LNCaP clone FGC (cell line): ENCODE measurements around the gene KCNJ9.
A peak's percentile ranks its signal among the peaks of the same experiment; 100 is the strongest.

Experiments used
- DNase-seq: peaks from one replicate; pipeline ENCODE4 v3.0.0-alpha.2; 2011; ENCODE audit warnings: low read depth
- H3K4me3 ChIP-seq: 2 replicates; pipeline ENCODE4 v1.5.1; 2011; ENCODE audit warnings: mild to moderate bottlenecking, low read depth, low read length, control low read depth
- TF ChIP-seq, protein P1 (sequence below): IDR thresholded peaks from 2 replicates; pipeline ENCODE4 v1.5.1; 2012; ENCODE audit warnings: mild to moderate bottlenecking; ENCODE audit not compliant: control insufficient read depth, insufficient read depth; ENCODE audit errors: extremely low read depth

KCNJ9 gene

DNA sequence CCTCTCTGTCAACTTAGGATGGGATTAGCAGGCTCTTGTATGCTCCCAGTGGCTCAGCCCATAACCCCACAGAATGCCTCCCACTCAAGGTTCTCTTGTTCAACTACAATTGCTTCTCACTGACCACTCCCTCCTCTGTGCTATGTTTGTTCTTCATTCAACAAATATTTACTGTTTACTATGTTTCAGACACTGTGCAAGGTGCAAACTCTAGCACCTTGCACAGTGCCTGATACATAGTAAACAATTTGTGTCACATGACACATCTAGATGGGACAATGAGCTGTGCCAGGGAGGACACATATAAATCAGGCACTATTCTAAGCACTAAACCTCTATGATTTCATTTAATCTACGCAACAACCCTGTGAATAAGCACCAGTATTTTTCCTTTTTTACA is 49.6 kb downstream of the KCNJ9 start:
- no peak for DNase-seq
- TF ChIP-seq, protein P1, sequence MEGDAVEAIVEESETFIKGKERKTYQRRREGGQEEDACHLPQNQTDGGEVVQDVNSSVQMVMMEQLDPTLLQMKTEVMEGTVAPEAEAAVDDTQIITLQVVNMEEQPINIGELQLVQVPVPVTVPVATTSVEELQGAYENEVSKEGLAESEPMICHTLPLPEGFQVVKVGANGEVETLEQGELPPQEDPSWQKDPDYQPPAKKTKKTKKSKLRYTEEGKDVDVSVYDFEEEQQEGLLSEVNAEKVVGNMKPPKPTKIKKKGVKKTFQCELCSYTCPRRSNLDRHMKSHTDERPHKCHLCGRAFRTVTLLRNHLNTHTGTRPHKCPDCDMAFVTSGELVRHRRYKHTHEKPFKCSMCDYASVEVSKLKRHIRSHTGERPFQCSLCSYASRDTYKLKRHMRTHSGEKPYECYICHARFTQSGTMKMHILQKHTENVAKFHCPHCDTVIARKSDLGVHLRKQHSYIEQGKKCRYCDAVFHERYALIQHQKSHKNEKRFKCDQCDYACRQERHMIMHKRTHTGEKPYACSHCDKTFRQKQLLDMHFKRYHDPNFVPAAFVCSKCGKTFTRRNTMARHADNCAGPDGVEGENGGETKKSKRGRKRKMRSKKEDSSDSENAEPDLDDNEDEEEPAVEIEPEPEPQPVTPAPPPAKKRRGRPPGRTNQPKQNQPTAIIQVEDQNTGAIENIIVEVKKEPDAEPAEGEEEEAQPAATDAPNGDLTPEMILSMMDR, result no peak
- no peak overlapping the region for H3K4me3 ChIP-seq

GRCh38 chr1:160131803-160132565 is 50.6 kb downstream of the KCNJ9 start:
- DNase-seq, result peak; percentile 69
- TF ChIP-seq, protein P1, result no peak
- H3K4me3 ChIP-seq, result no peak overlapping the region

DNA sequence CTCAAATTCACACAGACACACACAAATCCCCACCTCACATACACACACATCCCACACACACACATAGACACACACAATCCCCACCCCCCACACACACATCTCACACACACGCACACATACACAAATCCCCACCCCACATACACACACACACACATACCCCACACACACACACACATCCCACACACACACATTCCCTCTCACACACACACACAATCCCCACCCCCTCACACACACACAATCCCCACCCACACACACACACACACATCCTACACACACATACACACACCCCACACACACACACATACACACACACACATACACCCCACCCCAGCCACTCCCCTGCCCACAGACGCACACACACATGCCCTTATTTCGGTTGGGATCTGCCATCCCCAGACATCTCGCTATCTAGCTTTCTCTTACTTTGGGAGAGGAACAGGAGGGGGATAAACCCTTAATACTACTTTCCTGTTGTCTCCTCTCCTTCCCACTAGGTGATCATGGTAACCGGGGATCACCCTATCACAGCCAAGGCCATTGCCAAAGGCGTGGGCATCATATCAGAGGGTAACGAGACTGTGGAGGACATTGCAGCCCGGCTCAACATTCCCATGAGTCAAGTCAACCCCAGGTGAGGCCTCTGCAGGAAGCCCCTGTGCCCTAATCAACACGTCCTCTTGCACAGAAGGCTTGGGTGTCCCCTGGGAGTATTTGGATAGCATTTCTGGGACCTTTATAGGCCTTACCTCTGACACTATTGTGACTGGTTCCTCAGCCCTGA is 52.8 kb downstream of the KCNJ9 start:
- TF ChIP-seq, protein P1, result no peak
- no peak overlapping the region for H3K4me3 ChIP-seq
- DNase-seq, result no peak

GRCh38 chr1:160134791-160135572 is 53.6 kb downstream of the KCNJ9 start:
- no peak for DNase-seq
- no peak overlapping the region for H3K4me3 ChIP-seq
- TF ChIP-seq, protein P1, result no peak

DNA sequence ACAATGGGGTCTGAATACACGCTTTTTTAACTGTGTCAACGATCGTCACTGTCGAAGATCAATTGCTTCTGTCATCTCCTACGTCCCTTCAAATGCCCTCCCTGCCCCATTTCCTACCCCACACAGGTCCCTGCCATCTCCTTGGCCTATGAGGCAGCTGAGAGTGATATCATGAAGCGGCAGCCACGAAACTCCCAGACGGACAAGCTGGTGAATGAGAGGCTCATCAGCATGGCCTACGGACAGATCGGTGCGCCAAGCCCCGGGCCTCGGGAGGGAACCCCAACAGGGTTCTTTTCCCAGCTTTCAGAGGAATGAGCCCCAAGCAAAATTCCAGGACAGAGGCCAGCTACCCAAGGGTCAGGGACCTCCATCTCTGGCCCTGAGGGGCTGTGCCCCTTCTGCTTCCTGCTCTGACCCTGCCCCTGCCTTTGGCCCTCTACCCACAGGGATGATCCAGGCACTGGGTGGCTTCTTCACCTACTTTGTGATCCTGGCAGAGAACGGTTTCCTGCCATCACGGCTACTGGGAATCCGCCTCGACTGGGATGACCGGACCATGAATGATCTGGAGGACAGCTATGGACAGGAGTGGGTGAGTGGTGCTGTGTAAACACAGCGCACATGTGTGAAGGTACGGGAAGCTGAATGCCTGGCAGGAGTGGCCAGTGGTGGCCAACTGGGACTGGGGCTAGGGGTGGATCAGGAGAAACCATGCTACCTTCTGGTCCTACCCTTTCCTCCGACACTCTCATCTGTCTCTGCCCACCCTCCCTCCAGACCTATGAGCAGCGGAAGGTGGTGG is 55.0 kb downstream of the KCNJ9 start:
- no peak overlapping the region for H3K4me3 ChIP-seq
- TF ChIP-seq, protein P1, result no peak
- no peak for DNase-seq

DNA sequence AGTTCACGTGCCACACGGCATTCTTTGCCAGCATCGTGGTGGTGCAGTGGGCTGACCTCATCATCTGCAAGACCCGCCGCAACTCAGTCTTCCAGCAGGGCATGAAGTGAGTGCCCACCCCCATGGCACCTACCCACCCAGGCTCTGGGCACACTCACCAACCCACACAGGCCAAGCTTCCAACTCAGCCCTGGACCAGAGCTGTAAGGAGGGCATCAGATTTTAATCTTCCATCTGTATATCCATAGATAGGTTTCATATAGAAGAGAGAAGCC is 55.5 kb downstream of the KCNJ9 start:
- TF ChIP-seq, protein P1, result no peak
- H3K4me3 ChIP-seq, result no peak overlapping the region
- DNase-seq, result no peak
